K562 (cell line): ENCODE measurements around the gene AGFG2. TPM values are rescaled to one million over a fixed set of nuclear protein-coding genes. Genes with fewer than 3 reads are reported as not detected.

Experiments used
- CREB1 ChIP-seq, 2 experiments: sonication (generic) in 1 of 2; formaldehyde crosslinking in 1 of 2; IDR thresholded peaks; 2 replicates each; pipeline versions ENCODE4 v1.6.1 to v1.8.0; 2012 to 2022; ENCODE audit warnings: inconsistent platforms in 1 of 2, mild to moderate bottlenecking in 1 of 2, missing genetic modification reagents in 1 of 2, moderate library complexity in 1 of 2
- CTCF ChIP-seq, 3 experiments: IDR thresholded peaks in 2 of 3; conservative IDR thresholded peaks in 1 of 3; 2 replicates each; pipeline ENCODE4 v1.5.1; 2011 to 2012; ENCODE audit warnings: low read length in 3 of 3, mild to moderate bottlenecking in 3 of 3, control low read depth in 2 of 3, improper control_type of control experiment in 1 of 3, inconsistent platforms in 1 of 3, low read depth in 1 of 3, mixed read lengths in 1 of 3, moderate library complexity in 1 of 3; ENCODE audit not compliant: insufficient read depth in 2 of 3
- ELF1 ChIP-seq: fragments of 200-800 bp; sonication (Bioruptor generic); IDR thresholded peaks from 2 replicates; pipeline ENCODE4 v1.6.1; 2016; ENCODE audit warnings: missing genetic modification characterization, missing compliant biosample characterization
- MGA ChIP-seq: fragments of 450-650 bp; IDR thresholded peaks from 2 replicates; pipeline ENCODE4 v1.6.1; 2016; ENCODE audit warnings: mild to moderate bottlenecking, moderate library complexity
- MLLT1 ChIP-seq, 2 experiments: fragments of 450-650 bp; IDR thresholded peaks; 2 replicates each; pipeline ENCODE4 v1.6.1; 2016
- SAFB ChIP-seq: fragments of 200-400 bp; formaldehyde crosslinking; IDR thresholded peaks from 2 replicates; pipeline ENCODE4 v1.6.1; 2017; ENCODE audit warnings: low read depth, low read length, borderline replicate concordance
- TBP ChIP-seq: optimal IDR thresholded peaks from 2 replicates; pipeline ENCODE3; 2011; ENCODE audit warnings: low read depth, low read length, improper control_type of control experiment
- TCFL5 ChIP-seq: fragments of 250-450 bp; sonication (Bioruptor Pico); conservative IDR thresholded peaks from 2 replicates; pipeline ENCODE4 v1.6.1; 2021; ENCODE audit warnings: mild to moderate bottlenecking, moderate library complexity, matching md5 sums
- TFAM ChIP-seq: fragments of 250-450 bp; sonication (Bioruptor Pico); conservative IDR thresholded peaks from 2 replicates; pipeline ENCODE4 v1.5.0; 2021; ENCODE audit warnings: mild to moderate bottlenecking, moderate library complexity
- U2AF2 ChIP-seq: fragments of 200-400 bp; formaldehyde crosslinking; optimal IDR thresholded peaks from 2 replicates; pipeline ENCODE3; 2017; ENCODE audit warnings: low read depth, mild to moderate bottlenecking, low read length
- ZNF146 ChIP-seq: IDR thresholded peaks from one replicate; pipeline ENCODE4 v1.6.1; 2018; ENCODE audit warnings: missing compliant biosample characterization; ENCODE audit not compliant: unreplicated experiment
- polyA plus RNA-seq, 8 experiments: library from polyadenylated mRNA; depleted of rRNA in 4 of 8; stranded (reverse) in 5 of 8; unstranded in 3 of 8; fragments of >200 nt; fragmentation: Nextera tagmentation in 2 of 8; fragmentation: Illumina TruSeq in 1 of 8; extraction: Ambion mirVana in 2 of 8; extraction: Trizol in 1 of 8; gene quantifications; 2 replicates each; pipeline versions ENCODE4 v1.2.1 to v1.2.3, GENCODE V29; 2011 to 2014; ENCODE audit warnings: inconsistent platforms in 1 of 8, missing spikeins in 1 of 8
- total RNA-seq, 7 experiments: library from RNA; depleted of rRNA in 6 of 7; stranded (reverse); fragments of >200 nt in 6 of 7; fragmentation: Illumina TruSeq in 2 of 7; extraction: Trizol in 2 of 7; gene quantifications; 2 replicates each; pipeline versions ENCODE4 v1.2.1 to v1.2.3, GENCODE V29; 2011 to 2021; ENCODE audit warnings: low replicate concordance in 1 of 7

The AGFG2 gene
- total and polyA plus RNA-seq, 9 of the 15 experiments (the other 6 are each of a cell fraction or from before 2014, with no cell fraction given): 0.31 to 23.1 (median 6.5) TPM

GRCh38 chr7:100586266-100587025 lies 47.4 kb downstream of the AGFG2 start, which contains the start of gene FBXO24 (continued):
- TF ChIP-seq U2AF2: no peak
- no peak for TF ChIP-seq SAFB
- no peak for TF ChIP-seq TCFL5 (CRISPR knock-in tag)
- peak in 1 of 2 experiments; percentile 100; a peak in 2 of 4 replicates for TF ChIP-seq MLLT1 (IDR thresholded peaks at IDR 0.05)
- TF ChIP-seq ZNF146 (CRISPR knock-in tag): no peak
- no peak for TF ChIP-seq MGA
- no peak; the same call in 1 of the 2 replicates for TF ChIP-seq ELF1
- peak; percentile 93 for TF ChIP-seq CREB1 (IDR thresholded peaks at IDR 0.05)
- TF ChIP-seq CREB1 (CRISPR knock-in tag; IDR thresholded peaks at IDR 0.05): peak; percentile 95
- TF ChIP-seq CTCF (IDR thresholded peaks at IDR 0.05 in 2 of 3, conservative IDR thresholded peaks at IDR 0.05 in 1 of 3; ENCODE audit: insufficient read depth in 2 of 3, low read depth in 1 of 3, low read length in 3 of 3): peak in 1 of 3 experiments; percentile 31; a peak in 1 of 6 replicates
- TF ChIP-seq TFAM: no peak
- TF ChIP-seq TBP: peak; percentile 69
